Sigmoid colon (tissue), 4 donors: ENCODE results near the gene RHCE.

Experiments
- EP300 ChIP-seq, 4 donors: sonication (generic); formaldehyde crosslinking; IDR thresholded peaks; one replicate each; pipeline ENCODE4 v1.6.1; 2017; ENCODE audit warnings: antibody characterized with exemption in 4 of 4
- POLR2AphosphoS5 ChIP-seq, 4 donors: sonication (generic); formaldehyde crosslinking; IDR thresholded peaks; one replicate each; pipeline ENCODE4 v1.6.1; 2017; ENCODE audit warnings: antibody characterized with exemption in 4 of 4
- TF ChIP-seq, protein P1 (sequence below), 4 experiments: fragments of 450-650 bp in 3 of 4; fragments of 200-600 bp in 1 of 4; IDR thresholded peaks; one replicate each; pipeline ENCODE4 v1.5.1; 2016 to 2019; ENCODE audit warnings: antibody characterized with exemption in 4 of 4, mild to moderate bottlenecking in 3 of 4, moderate library complexity in 2 of 4

DNA sequence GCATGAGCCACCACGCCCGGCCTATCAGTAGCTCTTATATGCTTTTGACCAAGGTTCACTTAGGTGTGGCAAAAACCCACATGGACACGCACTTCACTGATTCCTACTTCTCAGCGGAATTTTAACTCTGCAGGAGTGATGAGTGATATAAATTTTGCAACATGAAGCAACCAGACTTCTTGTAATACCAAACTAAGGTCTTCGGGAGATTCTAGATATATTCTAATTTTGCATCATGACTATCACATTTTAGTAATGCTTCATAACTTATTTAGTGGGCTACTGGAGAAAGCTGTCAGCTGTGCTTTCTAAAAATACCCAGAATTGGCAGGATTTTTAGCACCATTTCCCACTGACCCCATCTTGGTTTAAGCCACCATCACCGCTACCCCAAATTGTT is 27.8 kb downstream of the RHCE start:
- no peak for TF ChIP-seq POLR2AphosphoS5 (IDR thresholded peaks at IDR 0.05)
- TF ChIP-seq, protein P1, sequence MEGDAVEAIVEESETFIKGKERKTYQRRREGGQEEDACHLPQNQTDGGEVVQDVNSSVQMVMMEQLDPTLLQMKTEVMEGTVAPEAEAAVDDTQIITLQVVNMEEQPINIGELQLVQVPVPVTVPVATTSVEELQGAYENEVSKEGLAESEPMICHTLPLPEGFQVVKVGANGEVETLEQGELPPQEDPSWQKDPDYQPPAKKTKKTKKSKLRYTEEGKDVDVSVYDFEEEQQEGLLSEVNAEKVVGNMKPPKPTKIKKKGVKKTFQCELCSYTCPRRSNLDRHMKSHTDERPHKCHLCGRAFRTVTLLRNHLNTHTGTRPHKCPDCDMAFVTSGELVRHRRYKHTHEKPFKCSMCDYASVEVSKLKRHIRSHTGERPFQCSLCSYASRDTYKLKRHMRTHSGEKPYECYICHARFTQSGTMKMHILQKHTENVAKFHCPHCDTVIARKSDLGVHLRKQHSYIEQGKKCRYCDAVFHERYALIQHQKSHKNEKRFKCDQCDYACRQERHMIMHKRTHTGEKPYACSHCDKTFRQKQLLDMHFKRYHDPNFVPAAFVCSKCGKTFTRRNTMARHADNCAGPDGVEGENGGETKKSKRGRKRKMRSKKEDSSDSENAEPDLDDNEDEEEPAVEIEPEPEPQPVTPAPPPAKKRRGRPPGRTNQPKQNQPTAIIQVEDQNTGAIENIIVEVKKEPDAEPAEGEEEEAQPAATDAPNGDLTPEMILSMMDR (IDR thresholded peaks at IDR 0.05): no peak
- TF ChIP-seq EP300 (IDR thresholded peaks at IDR 0.05): no peak
